HEK293 (cell line): Measurements from ENCODE around the gene MRPL3.

Experiments used
- ZNF114 ChIP-seq: fragments of 450-650 bp; formaldehyde crosslinking; IDR thresholded peaks from 2 replicates; pipeline ENCODE4 v1.5.0; 2017; ENCODE audit warnings: missing biosample characterization, missing genetic modification characterization
- ZNF529 ChIP-seq: fragments of 450-650 bp; formaldehyde crosslinking; IDR thresholded peaks from 2 replicates; pipeline ENCODE4 v1.5.1; 2017; ENCODE audit warnings: missing genetic modification characterization, missing biosample characterization; ENCODE audit not compliant: insufficient replicate concordance
- ZNF623 ChIP-seq: fragments of 450-650 bp; formaldehyde crosslinking; IDR thresholded peaks from 2 replicates; pipeline ENCODE4 v1.5.1; 2016; ENCODE audit warnings: missing biosample characterization, missing genetic modification characterization
- TF ChIP-seq, protein P1 (sequence below): fragments of 450-650 bp; formaldehyde crosslinking; IDR thresholded peaks from 2 replicates; pipeline ENCODE4 v1.5.1; 2016; ENCODE audit warnings: missing biosample characterization, missing genetic modification characterization

GRCh38 chr3:131530843-131531242 lies 28.1 kb upstream of the MRPL3 start:
- TF ChIP-seq ZNF529 (tag by site-specific recombination) (no peak), ZNF114 (no peak), ZNF623 (tag by site-specific recombination) (no peak)
- TF ChIP-seq, protein P1, sequence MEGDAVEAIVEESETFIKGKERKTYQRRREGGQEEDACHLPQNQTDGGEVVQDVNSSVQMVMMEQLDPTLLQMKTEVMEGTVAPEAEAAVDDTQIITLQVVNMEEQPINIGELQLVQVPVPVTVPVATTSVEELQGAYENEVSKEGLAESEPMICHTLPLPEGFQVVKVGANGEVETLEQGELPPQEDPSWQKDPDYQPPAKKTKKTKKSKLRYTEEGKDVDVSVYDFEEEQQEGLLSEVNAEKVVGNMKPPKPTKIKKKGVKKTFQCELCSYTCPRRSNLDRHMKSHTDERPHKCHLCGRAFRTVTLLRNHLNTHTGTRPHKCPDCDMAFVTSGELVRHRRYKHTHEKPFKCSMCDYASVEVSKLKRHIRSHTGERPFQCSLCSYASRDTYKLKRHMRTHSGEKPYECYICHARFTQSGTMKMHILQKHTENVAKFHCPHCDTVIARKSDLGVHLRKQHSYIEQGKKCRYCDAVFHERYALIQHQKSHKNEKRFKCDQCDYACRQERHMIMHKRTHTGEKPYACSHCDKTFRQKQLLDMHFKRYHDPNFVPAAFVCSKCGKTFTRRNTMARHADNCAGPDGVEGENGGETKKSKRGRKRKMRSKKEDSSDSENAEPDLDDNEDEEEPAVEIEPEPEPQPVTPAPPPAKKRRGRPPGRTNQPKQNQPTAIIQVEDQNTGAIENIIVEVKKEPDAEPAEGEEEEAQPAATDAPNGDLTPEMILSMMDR (tag by site-specific recombination) = no peak
